ENCODE results near the gene ENC1.

- TF ChIP-seq CTCF (conservative IDR thresholded peaks at IDR 0.05) (no peak), EZH2 (IDR thresholded peaks at IDR 0.05; ENCODE audit: low read depth) (no peak)
Observed at GRCh38 chr5:74638970-74639806, 1.3 kb downstream of the ENC1 start.

Measured in PC-9 (cell line).